Fibroblast of lung (primary cell): Measurements from ENCODE around the gene GRK5.

Experiments used
- CTCF ChIP-seq, 2 donors: IDR thresholded peaks in 1 of 2; conservative IDR thresholded peaks in 1 of 2; 1 replicate in 1 of 2; 2 replicates in 1 of 2; pipeline ENCODE4 v1.5.1; 2011 to 2012; ENCODE audit warnings: low read length in 2 of 2, control low read depth in 1 of 2, inconsistent platforms in 1 of 2, low read depth in 1 of 2, mild to moderate bottlenecking in 1 of 2
- EZH2 ChIP-seq: IDR thresholded peaks from 2 replicates; pipeline ENCODE4 v1.5.1; 2012; ENCODE audit warnings: low read length, control low read depth, mild to moderate bottlenecking; ENCODE audit errors: missing control alignments

- TF ChIP-seq CTCF (conservative IDR thresholded peaks at IDR 0.05 in 1 of 2, IDR thresholded peaks at IDR 0.05 in 1 of 2; ENCODE audit: low read depth in 1 of 2, low read length in 2 of 2) (no peak), EZH2 (no peak)
Observed at GRCh38 chr10:119318411-119319160, 111.2 kb downstream of the GRK5 start.
